Right kidney (tissue), 1 donor: ENCODE data around the gene STK17A.
"Not testable (repeated sequence)": the region's sequence is repeated elsewhere in the genome, so short reads cannot be mapped to it uniquely, and the experiment has no call there.

Source experiments
- DNase-seq: peaks from one replicate; pipeline ENCODE4 v3.0.0-alpha.2; 2016

The STK17A gene

DNA sequence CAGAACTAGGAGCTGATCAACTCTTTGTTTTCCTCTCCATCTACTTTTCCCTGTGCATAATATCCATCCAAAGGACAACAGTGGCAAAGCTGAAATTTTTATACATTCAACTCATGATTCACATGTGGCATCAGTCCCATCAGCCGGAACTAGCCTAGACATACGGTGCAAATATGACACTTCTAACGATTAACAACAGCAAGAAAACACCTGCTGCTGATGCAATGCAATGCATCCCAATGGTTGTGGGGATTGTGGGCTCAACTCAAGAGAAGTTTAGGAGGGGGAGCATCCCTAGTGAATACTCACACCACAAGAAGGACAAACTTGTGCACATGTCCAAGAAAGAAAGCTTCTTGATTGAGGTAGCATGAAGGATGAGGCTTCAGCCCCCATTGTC is 20.5 kb upstream of the STK17A start:
- DNase-seq, result no peak

DNA sequence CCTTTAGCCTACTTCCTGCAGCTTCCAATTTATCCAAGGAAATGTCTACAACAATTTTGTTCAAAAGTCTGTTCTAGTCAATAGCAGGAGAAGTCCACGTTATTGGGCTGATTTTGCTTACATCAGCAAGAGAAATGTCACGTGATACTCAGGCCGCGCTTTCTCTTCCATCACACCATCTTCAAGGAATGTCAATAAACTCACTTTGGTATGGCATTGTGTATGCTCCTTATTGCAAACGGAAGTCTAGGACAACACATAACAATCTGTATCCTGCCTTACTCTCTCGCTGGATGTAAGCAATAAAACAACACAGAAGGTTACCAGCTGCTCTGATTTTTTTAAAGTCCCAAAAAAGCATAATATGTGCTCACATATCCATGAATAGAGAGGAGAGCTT is 17.1 kb upstream of the STK17A start:
- DNase-seq, result no peak

DNA sequence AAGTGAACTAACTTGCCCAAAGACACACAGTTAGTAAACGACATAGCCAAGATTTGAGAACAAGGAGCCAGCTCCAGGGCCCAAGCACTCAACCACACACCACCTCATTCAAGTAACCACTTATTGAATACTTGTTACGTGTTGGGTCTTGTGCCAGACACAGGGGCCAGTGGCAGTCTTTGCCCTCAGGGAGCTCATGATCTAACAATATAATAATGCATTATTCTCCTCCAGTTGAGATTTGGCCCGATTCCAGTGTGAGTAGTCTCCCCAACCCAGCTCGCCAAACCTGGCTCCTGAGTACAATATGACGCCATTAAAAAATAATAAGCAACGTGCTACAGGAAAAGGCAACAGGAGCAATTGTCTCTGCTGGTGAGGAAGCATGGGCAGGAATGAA is 14.4 kb upstream of the STK17A start:
- no peak for DNase-seq

DNA sequence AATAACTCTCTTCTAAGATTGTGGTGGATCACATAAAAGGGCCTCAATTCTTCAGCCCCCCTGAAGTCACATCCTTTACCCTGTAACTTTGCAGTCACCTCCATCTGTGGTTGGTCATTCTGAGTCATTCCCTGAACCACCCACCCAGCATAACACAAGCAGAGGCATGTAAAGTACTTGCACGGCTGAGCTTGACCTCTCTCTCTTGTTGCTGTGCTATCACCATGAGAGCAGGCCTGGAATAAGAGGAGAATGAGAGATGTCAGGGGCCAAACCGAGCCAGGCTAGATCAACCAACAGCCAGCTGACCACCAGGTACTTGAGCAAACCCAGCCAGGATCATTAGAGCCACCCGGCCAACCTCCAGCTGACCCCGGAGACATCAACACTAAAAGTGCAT is 13.5 kb upstream of the STK17A start:
- no peak for DNase-seq

DNA sequence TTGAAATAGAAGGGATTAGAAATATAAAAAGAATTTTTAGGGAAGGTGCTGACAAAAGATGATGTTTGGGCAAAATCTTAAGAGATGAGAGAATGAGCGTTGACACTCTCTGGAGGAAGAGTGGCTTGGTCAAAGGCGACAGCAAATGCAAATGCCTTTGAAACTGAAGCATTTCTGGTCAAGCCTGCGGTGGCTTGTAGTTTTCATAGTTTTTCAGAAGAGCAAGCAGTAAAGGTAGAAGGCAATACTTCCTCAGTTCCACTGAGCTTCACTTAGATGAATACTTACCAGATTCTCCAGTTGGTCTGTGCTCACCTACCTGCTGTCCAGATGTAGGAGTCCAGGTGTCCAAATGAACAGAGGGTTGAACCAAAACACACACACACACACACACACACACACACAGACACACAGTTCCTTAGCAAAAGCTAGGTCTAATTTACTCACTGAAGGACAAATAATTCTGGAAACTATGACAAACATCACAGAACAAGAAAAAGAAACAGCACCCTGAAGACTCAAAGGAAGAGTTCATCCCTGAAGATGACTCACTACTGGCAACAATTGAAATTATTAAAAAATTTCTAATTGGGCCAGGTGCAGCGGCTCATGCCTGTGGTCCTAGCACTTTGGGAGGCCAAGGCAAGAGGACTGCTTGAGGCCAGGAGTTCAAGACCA is 12.1 kb upstream of the STK17A start:
- DNase-seq, result no peak

DNA sequence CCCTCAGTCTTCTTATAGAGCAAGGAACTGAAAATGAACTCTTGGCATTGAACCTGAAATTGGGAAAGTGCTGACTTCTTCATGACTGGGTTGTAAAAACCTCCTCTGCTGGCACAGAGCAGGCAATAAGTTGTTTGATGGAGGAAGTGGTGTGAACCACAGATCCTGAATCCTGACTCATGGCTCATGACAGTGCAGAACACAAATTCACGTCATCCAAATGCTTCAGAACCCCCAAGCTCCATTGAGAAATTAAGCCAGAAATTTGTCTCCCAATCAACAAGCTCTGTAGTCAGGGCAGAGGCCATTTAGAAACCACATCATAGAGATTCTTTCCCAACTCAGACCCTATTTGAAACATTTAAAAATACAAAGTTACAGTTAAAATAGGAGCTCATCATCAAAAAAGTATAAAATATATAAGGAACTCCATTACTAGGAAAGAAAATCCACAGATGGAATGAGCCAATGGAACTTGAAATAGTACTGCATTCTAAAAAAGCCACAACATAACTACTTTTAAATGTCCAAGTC is 10.3 kb upstream of the STK17A start:
- no peak for DNase-seq

DNA sequence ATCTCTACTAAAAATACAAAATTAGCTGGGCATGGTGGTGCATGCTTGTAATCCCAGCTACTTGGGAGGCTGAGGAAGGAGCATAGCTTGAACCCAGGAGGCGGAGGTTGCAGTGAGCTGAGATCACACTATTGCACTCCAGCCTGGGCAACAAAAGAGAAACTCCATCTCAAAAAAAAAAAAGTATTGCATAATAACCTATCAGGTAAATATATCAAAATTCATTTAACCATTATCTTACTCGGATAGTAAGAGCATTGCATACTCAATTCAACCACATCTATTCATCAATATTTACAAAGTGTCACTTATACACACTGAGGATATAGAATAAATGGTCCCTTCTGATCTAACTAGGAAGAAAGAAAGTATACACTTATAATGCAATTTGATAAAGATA is 9.1 kb upstream of the STK17A start:
- DNase-seq, result not testable (repeated sequence)

DNA sequence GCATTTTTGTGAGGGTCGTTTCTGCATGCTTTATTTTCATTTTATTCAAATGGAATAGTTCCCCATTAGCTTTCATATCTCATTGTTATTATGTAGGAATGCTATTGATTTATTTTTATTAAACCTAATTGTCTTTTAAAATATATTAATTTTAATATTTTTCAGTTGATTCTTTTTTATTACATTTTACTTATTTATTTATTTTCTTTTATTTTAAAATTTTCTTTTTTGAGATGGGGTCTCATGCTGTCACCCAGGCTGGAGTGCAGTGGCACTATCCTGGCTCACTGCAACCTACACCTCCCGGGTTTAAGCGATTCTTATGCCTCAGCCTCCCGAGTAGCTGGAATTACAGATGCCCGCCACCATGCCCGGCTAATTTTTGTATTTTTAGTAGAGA is 7.4 kb upstream of the STK17A start:
- DNase-seq, result no peak

DNA sequence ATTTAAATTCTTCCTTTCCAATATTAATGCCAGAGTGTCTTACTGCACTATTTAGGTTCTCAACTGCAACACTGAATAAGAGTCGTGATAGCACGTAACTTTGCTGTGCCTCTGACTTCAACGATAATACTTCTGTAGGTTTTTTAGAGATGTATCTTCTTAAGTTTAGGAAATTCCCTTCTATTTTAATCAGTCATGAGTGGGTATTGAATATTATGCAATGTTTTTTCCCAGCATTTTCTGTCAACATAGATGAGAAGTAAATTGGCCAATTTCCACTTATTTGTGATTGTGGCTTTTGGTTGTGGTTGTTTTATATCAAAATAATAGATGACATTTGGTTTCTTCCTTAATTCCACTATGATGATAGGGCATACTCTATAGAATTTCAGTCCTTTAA is 6.7 kb upstream of the STK17A start:
- no peak for DNase-seq

DNA sequence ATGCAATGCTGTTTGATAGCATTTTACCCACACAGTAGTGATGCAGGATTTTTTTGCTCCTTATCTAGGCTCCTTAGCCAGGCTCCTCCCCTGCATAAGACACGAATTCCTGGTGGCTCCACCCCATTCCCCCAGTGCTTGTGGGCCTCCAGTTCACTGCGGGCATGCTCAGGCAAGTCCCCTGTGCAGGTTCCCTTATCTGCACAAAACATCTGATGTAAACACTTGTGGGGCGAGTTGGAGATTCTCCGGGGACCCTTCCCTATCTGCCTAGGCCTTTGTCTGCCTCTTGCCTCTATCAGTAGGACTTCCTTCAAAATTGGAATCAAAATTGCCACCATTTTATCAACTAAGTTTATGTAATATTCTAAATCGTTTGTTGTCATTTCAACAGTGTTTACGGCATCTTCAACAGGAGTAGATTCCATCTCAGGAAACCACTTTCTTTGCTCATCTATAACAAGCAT is 5.4 kb upstream of the STK17A start:
- DNase-seq, result no peak

DNA sequence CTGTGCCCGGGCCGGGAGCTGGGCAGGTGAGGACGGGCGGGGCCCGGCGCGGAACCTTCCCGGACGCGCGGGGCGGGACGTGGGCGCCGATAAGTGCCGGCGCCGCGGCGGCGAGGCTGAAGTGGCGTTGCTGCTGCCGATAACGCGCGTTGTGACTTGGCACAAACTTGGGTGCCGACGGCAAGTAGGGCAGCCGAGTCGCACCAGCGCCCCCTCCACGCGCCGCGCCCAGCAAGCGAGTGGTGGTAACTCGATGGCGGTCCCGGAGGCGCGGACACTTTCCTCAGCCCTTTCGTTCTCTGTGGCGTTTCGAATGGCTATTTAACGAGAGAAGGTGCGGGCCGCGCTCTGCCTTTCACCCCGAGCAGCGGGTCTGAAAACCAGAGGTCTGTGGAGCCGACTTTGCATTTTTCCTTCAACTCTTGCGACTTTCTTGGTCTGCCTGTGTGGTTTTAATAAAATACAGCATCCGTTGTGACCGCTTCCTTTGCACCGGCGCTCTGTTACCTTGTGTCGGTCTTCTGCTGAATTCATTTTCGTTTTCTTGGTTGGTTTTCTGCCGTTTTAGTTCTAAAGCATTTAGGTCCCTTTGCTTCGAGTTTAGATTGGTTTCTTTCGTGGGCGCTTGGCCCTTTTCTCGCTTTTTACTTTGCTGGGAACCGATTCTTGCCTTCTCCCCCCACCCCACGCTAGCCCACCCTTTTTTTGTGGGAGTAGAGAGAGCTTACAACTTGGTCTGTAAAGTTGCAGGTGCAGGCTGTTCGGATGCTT is 701 bp downstream of the STK17A start:
- DNase-seq, result peak; percentile 92

DNA sequence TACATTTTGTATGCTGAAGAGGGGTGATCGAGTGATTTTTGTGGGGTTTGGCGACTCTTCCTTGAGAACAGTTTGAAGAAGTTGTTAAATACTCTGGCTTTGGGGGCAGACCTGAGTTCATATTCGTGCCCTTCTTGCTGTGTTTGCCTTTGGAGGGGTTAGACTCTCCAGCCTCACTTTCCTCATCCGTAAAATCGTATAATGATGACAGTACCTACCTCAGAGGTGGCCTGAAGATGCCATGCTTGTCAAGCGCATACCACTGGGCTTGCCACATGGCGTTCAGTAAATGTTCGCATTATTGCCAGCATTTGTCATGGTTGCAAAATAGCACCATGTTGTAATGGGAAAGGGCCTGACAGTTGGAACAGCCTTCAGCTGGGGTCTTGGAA is 1.3 kb downstream of the STK17A start:
- no peak for DNase-seq

DNA sequence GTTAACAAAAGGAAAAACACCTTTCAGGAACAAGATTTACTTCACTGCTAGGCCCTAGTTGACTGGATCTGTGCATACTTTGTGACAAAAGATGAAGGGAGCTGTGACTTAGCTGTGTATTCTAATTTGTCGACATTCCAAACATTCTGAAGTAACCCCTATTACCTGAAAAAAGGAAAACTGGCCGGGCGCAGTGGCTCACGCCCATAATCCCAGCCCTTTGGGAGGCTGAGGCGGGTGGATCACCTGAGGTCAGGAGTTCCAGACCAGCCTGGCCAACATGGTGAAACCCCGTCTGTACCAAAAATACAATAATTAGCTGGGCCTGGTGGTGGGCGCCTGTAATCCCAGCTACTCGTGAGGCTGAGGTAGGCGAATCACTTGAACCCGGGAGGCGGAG is 1.8 kb downstream of the STK17A start:
- DNase-seq, result not testable (repeated sequence)

DNA sequence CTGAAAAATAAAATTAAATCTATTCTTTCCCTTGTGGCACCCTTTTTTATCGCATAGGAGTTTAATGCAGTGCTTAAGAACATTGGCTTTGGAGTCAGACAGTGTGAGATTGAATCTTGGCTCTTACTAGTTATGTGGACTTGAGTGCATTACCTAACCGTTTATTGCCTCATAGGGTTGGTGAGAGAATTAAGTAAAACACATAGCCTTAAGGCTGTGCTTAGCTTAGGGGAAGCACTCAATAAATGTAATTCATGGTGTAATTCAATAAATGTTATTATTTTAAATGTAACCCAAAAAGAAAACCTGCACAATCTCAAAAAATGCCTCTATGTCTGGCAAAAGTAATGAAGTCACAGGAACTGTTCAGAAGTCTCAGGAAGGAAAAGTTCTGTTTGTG is 2.7 kb downstream of the STK17A start:
- DNase-seq, result no peak

DNA sequence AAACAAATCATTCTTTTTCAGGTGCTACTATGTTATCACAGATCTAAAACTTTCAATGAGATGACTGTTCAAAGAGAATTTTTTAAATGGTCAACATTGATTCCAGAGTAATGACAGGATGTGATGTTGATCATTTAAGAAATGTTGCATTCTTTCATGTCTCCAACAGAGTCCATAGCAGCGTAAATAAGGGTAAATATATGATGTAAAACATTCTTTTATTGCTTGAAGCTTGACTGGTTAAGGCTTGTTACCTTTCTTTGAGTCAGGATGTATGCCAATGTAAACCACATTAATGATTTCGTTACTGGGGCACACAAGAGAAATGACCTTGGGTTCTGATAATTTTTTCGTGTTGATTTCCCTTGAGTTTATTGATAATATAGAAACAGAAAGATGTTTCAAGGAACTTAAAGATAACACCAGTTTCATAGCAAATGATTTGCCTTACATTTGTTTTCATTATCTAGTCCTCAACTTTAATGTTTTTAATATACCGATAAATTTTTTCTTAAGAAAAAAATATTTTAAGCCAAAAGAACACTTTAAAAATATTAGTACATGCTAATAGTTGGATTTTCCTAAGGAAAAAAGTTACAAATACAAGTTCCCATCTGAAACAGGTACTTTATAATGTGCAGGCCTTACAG is 3.5 kb downstream of the STK17A start:
- no peak for DNase-seq

DNA sequence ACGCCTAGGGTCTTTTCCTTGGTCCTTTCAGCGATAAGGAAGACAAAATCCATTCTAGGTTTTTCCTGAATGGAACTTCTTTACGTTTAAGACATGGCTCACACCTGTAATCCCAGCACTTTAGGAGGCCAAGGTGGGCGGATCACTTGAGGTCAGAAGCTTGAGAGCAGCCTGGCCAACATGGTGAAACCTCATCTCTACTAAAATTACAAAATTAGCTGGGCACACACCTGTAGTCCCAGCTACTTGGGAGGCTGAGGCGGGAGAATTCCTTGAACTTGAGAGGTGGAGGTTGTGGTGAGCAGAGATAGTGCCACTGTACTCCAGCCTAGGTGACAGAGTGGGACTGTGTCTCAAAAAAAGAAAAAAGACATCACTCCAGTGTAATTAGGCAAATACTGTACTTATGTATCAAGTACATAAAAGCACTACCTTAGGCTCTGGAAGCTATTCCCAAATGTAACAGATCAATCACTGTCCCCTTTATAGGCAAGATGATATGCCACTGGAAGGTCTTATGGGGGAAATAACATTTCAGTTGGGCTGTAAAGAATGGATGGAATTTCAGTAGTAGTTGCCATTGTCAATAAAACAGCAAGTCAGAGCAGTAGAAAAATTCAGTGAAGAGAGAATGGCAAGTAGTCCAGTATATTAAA is 5.7 kb downstream of the STK17A start:
- no peak for DNase-seq

DNA sequence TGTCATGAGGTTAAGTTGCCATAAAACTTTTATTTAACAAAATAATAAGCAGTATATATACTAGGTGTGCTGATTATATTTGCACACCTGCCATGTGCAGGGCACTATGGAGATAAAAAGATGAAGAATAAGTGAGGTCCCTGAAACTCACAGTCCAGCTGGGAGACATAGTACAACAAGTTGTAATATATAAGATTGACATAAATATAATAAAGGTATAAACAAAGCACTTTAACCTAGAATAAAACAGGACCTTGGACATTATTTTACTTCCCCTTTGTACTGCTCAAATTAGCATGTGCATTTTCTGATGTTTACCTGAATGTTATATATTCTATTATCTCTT is 6.2 kb downstream of the STK17A start:
- DNase-seq, result no peak

DNA sequence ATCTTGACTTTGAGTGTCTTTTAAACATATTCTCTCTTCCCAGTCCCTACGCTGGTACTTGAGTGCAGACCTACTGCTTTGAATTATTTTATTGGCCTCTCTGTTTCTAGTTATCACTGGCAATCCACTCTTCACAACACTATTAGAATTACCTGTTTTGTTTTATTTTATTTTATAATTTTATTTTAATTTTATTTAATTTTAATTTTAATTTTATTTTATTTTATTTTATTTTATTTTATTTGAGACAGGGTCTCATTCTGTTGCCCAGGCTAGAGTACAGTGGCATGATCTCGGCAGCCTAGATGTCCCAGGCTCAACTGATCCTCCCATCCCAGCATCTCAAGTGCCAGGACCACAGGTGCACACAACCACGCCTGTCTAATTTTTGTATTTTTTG is 6.8 kb downstream of the STK17A start:
- DNase-seq, result no peak

DNA sequence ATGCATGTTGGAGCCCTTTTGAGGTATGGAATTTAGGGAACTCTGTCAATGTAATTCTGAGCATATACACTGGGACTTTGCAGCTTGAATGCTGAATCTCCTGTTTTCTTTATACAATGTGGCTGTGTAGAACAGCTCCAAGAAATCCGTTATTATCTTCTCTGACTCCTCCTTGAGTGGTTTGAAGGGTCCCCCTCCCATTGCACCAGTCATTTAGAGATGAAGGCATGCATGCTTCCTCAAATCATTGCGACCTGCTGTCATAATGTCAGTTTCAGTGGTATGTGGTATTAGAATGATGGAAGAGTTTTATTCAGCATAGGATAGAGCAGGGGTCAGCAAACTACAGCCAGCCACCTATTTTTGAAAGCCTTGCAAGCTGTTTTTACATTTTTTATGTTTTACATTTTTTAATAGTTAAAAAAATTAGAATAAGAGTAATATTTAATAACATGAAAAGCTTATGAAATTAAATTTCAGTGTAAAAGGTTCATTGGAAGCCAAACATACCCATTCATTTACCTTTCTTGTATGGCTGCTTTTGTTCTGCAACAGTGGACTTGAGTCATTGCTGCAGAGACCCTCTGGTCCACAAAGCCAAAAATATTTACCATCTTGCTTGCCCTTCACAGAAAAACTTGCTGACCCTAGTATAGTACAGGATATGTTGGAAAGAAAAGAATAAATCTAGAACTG is 8.1 kb downstream of the STK17A start:
- no peak for DNase-seq

DNA sequence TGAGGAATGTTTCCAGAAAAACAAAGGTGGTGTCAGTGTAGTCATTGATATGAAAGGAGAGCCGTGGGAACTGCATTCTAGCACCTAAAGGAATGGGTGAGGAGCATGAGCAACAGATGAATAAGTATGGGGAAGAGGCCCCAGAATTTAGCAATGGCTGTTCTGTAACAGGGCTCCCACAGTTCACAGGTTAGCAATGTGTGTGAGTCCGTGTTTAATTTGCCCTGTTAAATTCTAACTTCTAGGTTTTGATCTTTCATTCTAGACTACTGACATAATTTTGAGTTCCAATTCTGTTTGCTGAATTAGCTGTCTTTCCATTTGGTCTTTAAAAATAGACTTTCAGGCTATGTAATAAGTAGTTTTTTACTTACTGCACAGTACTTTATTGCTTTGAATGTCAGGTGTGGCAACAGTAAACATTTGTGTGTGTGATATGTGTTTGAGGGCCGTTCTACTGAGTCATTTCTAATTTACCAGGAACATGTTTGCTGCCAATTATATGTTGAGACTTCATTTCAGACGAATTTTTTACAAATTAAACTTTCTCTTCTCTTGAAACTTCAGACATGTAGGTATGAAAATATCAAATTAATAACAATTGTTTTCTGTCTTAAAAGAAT is 8.8 kb downstream of the STK17A start:
- no peak for DNase-seq

DNA sequence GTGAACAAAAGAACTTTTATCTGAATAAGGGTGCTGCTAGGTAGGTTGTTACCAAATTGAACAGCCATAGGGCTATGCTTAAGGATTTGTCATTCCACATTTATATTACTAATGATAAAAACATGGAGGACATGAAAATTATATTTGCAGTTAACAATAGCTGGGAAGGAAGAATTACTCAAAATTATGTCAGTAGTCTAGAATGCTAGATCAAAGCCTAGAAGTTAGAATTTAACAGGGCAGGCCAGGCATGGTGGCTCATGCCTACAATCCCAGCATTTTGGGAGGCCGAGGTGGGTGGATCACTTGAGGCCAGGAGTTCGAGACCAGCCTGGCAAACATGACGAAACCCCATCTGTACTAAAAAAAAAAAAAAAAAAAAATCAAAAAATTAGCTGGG is 9.4 kb downstream of the STK17A start:
- no peak for DNase-seq

DNA sequence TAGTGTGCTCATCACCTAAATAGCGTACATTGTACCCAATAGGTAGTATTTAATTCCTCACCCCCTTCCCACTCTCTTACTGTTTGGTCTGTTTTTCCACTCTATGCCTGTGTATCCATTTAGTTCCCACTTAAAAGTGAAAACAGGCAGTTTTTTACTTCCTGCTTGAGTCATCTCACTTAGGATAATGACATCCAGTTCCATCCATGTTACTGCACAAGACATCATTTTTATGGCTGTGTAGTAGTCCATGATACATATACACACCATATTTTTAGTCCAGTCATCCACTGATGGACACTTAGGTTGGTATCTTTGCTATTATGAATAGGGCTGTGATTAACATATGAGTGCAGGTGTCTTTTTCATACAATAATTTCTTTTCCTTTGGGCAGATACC is 10.1 kb downstream of the STK17A start:
- no peak for DNase-seq
